Gastrocnemius medialis (tissue), 4 donors: Measurements from ENCODE around the gene SPIB. TPM values are rescaled to one million over a fixed set of nuclear protein-coding genes. Genes with fewer than 3 reads are reported as not detected.

Source experiments
- ATAC-seq, 2 donors: fragments of 150-250 bp; one replicate each; pipeline ENCODE4 v1.9.1; 2016
- DNase-seq, 2 donors: peaks; one replicate each; pipeline ENCODE4 v3.0.0-alpha.2; 2019
- H3K27ac ChIP-seq, 4 donors: fragments of 200-600 bp; sonication (generic); 1 replicate in 1 of 4; 2 replicates in 3 of 4; pipeline ENCODE4 v1.5.1; 2016 to 2018; ENCODE audit warnings: mild to moderate bottlenecking in 2 of 4, moderate library complexity in 1 of 4
- H3K27me3 ChIP-seq, 3 donors: fragments of 200-600 bp; sonication (generic) in 2 of 3; 1 replicate in 1 of 3; 2 replicates in 2 of 3; pipeline versions ENCODE4 v1.5.1 to v1.6.0; 2016 to 2019; ENCODE audit warnings: mild to moderate bottlenecking in 1 of 3, moderate library complexity in 1 of 3
- H3K36me3 ChIP-seq, 2 donors: fragments of 200-600 bp; sonication (generic) in 1 of 2; one replicate each; pipeline ENCODE4 v1.5.1; 2017 to 2018
- H3K4me1 ChIP-seq, 2 donors: fragments of 200-600 bp; sonication (generic) in 1 of 2; one replicate each; pipeline ENCODE4 v1.5.1; 2016 to 2017; ENCODE audit warnings: mild to moderate bottlenecking in 2 of 2
- H3K4me3 ChIP-seq, 4 donors: fragments of 200-600 bp; sonication (generic) in 3 of 4; 1 replicate in 1 of 4; 2 replicates in 3 of 4; pipeline ENCODE4 v1.5.1; 2016 to 2019; ENCODE audit warnings: mild to moderate bottlenecking in 2 of 4
- H3K9me3 ChIP-seq, 3 donors: fragments of 200-600 bp; sonication (generic) in 2 of 3; 1 replicate in 1 of 3; 2 replicates in 2 of 3; pipeline ENCODE4 v1.5.1; 2016 to 2019
- POLR2A ChIP-seq, 2 donors: fragments of 450-650 bp; IDR thresholded peaks; one replicate each; pipeline ENCODE4 v1.6.1; 2017; ENCODE audit warnings: antibody characterized with exemption in 2 of 2, mild to moderate bottlenecking in 2 of 2, moderate library complexity in 2 of 2
- in situ Hi-C, 4 donors: fragments of 200-750 bp; cut with MboI; loops; one replicate each; pipeline versions ENCODE4 v1.15.0 to v1.8.0; 2017; ENCODE audit warnings: low sequenced_read_pairs in 4 of 4
- intact Hi-C: fragments of 100-400 bp; cut with DNase I; formaldehyde crosslinking; loops from one replicate; pipeline ENCODE4 v1.15.1; 2023; ENCODE audit warnings: low total_unique reads
- total RNA-seq, 4 donors: library from RNA; depleted of rRNA; stranded (reverse); fragments of >200 nt; gene quantifications; one replicate each; pipeline versions ENCODE4 v1.1.0 to v1.2.3, GENCODE V29; 2016
- TF ChIP-seq, protein P1 (sequence below), 5 experiments: fragments of 450-650 bp in 3 of 5; fragments of 200-600 bp in 2 of 5; sonication (generic) in 2 of 5; IDR thresholded peaks in 4 of 5; conservative IDR thresholded peaks in 1 of 5; 1 replicate in 4 of 5; 2 replicates in 1 of 5; pipeline ENCODE4 v1.5.1; 2016 to 2019; ENCODE audit warnings: antibody characterized with exemption in 5 of 5, mild to moderate bottlenecking in 3 of 5, moderate library complexity in 3 of 5

SPIB gene
- total RNA-seq, 4 donors from 2014 or later = 0.15 TPM; not detected in 3

- no peak for TF ChIP-seq POLR2A (IDR thresholded peaks at IDR 0.05)
- TF ChIP-seq, protein P1, sequence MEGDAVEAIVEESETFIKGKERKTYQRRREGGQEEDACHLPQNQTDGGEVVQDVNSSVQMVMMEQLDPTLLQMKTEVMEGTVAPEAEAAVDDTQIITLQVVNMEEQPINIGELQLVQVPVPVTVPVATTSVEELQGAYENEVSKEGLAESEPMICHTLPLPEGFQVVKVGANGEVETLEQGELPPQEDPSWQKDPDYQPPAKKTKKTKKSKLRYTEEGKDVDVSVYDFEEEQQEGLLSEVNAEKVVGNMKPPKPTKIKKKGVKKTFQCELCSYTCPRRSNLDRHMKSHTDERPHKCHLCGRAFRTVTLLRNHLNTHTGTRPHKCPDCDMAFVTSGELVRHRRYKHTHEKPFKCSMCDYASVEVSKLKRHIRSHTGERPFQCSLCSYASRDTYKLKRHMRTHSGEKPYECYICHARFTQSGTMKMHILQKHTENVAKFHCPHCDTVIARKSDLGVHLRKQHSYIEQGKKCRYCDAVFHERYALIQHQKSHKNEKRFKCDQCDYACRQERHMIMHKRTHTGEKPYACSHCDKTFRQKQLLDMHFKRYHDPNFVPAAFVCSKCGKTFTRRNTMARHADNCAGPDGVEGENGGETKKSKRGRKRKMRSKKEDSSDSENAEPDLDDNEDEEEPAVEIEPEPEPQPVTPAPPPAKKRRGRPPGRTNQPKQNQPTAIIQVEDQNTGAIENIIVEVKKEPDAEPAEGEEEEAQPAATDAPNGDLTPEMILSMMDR (IDR thresholded peaks at IDR 0.05 in 4 of 5, conservative IDR thresholded peaks at IDR 0.05 in 1 of 5) = no peak
- Histone ChIP-seq H3K27ac (no peak overlapping the region), H3K4me1 (peaks cover 0 to 8% of the 10 kb centered on the region in 2 donors), H3K36me3 (no peaks in the 10 kb centered on the region), H3K9me3 (no peaks in the 10 kb centered on the region), H3K4me3 (no peak overlapping the region), H3K27me3 (peaks cover 2 to 22% (median 11%) of the 10 kb centered on the region in 3 donors)
- DNase-seq (no peak), ATAC-seq (no peak)
- in situ Hi-C loops = loop anchor here in 2 of 4 donors (10.0 kb wide), 1 partner anchor 53 kb away; the partner anchor contains the start of gene NAPSA (in 2 of the 2)
- intact Hi-C loops = no loop called here
Measured at GRCh38 chr19:50417111-50418081, 1.3 kb upstream of the SPIB start.

- ATAC-seq (no peak), DNase-seq (no peak)
- intact Hi-C loops = no loop called here
Measured at GRCh38 chr19:50419022-50419579, 363 bp downstream of the SPIB start.

DNA sequence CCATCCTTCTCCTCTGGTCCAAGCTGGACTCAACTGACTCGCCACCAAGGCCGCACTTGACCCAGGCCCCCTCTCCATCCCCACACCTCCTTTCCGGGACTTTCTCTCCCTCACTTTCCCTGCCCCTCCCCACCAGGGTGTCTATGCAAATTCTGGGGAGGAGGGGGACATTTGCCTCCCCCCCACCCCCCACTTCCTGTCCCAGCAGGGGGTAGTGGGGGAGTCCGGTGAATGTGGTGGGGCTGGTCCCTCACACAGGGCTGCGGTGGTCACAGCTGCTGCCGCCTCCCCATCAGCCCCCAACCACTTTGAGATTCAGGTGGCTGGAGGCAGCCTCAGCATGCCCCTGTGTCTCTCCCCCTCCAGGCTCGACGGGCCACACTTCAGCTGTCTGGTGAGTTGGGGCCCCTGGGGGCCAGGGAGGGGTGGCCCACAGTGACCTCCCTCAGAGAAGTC lies 870 bp downstream of the SPIB start:
- no peaks in the 10 kb centered on the region for H3K9me3 ChIP-seq
- H3K27me3 ChIP-seq = peaks cover 2 to 22% (median 11%) of the 10 kb centered on the region in 3 donors
- no peak overlapping the region for H3K27ac ChIP-seq
- no peaks in the 10 kb centered on the region for H3K36me3 ChIP-seq
- in situ Hi-C loops (loop anchor here in 2 of 4 donors (10.0 kb wide), 1 partner anchor 55 kb away; the partner anchor contains the start of gene NAPSA (in 2 of the 2)), intact Hi-C loops (no loop called here)
- H3K4me1 ChIP-seq = peaks cover 0 to 8% of the 10 kb centered on the region in 2 donors
- no peak for ATAC-seq
- H3K4me3 ChIP-seq = no peak overlapping the region
- TF ChIP-seq, protein P1 (IDR thresholded peaks at IDR 0.05 in 4 of 5, conservative IDR thresholded peaks at IDR 0.05 in 1 of 5) = no peak
- TF ChIP-seq POLR2A (IDR thresholded peaks at IDR 0.05) = no peak
- DNase-seq = no peak

More at GRCh38 chr19:50419022-50419579, 363 bp downstream of the SPIB start:
- H3K27ac ChIP-seq = no peak overlapping the region
- peaks cover 2 to 22% (median 11%) of the 10 kb centered on the region in 3 donors for H3K27me3 ChIP-seq
- in situ Hi-C loops = loop anchor here in 2 of 4 donors (10.0 kb wide), 1 partner anchor 54 kb away; the partner anchor contains the start of gene NAPSA (in 2 of the 2)
- peaks cover 0 to 8% of the 10 kb centered on the region in 2 donors for H3K4me1 ChIP-seq
- no peaks in the 10 kb centered on the region for H3K36me3 ChIP-seq
- TF ChIP-seq, protein P1 (IDR thresholded peaks at IDR 0.05 in 4 of 5, conservative IDR thresholded peaks at IDR 0.05 in 1 of 5) = no peak
- no peak for TF ChIP-seq POLR2A (IDR thresholded peaks at IDR 0.05)
- H3K9me3 ChIP-seq = no peaks in the 10 kb centered on the region
- H3K4me3 ChIP-seq = no peak overlapping the region

DNA sequence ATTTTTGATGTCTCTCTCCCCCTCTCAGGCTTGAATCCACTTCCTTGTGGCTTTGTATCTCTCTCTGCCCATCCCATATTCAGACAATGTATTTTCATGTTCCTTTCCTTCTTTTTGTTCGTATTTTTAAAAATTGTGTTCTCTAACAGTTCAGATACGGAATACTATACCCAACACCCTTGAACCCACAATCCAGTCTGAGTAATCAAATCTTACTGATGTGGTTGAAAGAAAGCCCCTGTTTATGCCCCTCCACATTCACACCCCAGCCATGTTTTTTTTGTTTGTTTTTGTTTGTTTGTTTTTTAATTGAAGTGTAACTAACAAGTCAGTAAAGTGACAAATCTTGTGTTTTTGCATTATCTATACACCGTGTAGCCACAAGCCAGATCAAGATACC lies 1.4 kb downstream of the SPIB start:
- intact Hi-C loops = no loop called here
- Histone ChIP-seq H3K4me1 (peaks cover 0 to 8% of the 10 kb centered on the region in 2 donors), H3K9me3 (no peaks in the 10 kb centered on the region), H3K4me3 (no peak overlapping the region), H3K36me3 (no peaks in the 10 kb centered on the region), H3K27ac (no peak overlapping the region), H3K27me3 (peaks cover 2 to 22% (median 11%) of the 10 kb centered on the region in 3 donors)
- in situ Hi-C loops = no loop called here
- TF ChIP-seq POLR2A (IDR thresholded peaks at IDR 0.05) = no peak
- TF ChIP-seq, protein P1 (IDR thresholded peaks at IDR 0.05 in 4 of 5, conservative IDR thresholded peaks at IDR 0.05 in 1 of 5) = no peak
- ATAC-seq (no peak), DNase-seq (no peak)
